Measurements from ENCODE around the gene MRTFB. TPM values are rescaled to one million over a fixed set of nuclear protein-coding genes. Genes with fewer than 3 reads are reported as not detected.

The MRTFB gene
- total RNA-seq, 1 donor from 2014 or later, result 83.1 TPM

DNA sequence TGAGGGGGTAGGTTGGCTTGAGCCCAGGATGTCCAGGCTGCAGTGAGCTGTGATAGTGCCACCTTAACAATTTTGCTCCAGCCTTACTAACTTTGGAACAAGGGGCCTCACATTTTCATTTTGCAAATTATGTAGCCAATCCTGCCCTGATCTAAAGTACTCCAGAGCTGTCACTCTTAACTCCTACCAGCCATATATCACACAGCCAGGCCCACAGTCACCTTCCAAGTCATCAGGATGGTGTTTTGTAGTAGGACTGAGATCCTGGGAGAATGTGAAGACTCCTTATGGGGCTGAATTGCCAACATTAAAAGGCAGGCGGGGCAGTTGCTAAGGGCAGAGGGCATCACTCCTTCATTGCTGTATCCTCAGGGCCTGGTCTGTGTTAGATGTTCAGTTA is 243.0 kb downstream of the MRTFB start:
- TF ChIP-seq, protein P1, sequence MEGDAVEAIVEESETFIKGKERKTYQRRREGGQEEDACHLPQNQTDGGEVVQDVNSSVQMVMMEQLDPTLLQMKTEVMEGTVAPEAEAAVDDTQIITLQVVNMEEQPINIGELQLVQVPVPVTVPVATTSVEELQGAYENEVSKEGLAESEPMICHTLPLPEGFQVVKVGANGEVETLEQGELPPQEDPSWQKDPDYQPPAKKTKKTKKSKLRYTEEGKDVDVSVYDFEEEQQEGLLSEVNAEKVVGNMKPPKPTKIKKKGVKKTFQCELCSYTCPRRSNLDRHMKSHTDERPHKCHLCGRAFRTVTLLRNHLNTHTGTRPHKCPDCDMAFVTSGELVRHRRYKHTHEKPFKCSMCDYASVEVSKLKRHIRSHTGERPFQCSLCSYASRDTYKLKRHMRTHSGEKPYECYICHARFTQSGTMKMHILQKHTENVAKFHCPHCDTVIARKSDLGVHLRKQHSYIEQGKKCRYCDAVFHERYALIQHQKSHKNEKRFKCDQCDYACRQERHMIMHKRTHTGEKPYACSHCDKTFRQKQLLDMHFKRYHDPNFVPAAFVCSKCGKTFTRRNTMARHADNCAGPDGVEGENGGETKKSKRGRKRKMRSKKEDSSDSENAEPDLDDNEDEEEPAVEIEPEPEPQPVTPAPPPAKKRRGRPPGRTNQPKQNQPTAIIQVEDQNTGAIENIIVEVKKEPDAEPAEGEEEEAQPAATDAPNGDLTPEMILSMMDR (IDR thresholded peaks at IDR 0.05; ENCODE audit: unreplicated experiment), result no peak
- Mint-ChIP-seq H3K36me3 (ENCODE audit: insufficient read depth) (peaks cover 2% of the 10 kb centered on the region), H3K4me1 (ENCODE audit: low read depth) (peaks cover 16% of the 10 kb centered on the region), H3K9me3 (ENCODE audit: low read depth) (no peaks in the 10 kb centered on the region), H3K4me3 (ENCODE audit: low read depth) (no peak overlapping the region), H3K27me3 (no peaks in the 10 kb centered on the region), H3K27ac (no peak overlapping the region)
- DNase-seq (ENCODE audit: low spot score, unreplicated experiment), result no peak

DNA sequence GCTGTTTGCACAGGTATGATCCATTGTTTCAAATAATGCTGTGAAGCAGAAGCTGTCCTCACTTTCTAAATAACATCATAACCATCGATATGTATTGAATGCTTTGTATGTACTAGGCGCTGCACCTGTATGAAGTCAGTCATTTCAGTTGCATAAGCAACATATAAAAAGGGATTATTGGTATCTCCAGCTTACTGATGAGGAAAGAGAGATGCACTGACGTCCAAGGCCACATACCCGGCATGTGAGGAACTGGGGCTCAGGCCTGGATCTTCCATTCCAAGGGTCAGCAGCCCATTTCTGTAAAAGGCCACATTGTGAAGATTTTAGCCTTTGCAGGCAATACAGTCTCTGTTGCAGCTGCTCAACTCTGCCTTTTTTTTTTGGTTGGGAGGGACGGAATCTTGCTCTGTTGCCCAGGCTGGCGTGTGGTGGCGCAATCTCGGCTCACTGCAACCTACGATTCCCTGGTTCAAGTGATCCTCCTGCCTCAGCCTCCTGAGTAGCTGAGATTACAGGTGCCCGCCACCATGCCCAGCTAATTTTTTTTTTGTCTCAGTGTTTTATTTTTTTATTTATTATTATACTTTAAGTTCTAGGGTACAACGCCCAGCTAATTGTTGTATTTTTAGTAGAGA is 244.7 kb downstream of the MRTFB start:
- H3K27me3 Mint-ChIP-seq, result no peaks in the 10 kb centered on the region
- peaks cover 4% of the 10 kb centered on the region for H3K36me3 Mint-ChIP-seq (ENCODE audit: insufficient read depth)
- H3K27ac Mint-ChIP-seq, result no peak overlapping the region
- H3K9me3 Mint-ChIP-seq (ENCODE audit: low read depth), result no peaks in the 10 kb centered on the region
- peaks cover 3% of the 10 kb centered on the region for H3K4me1 Mint-ChIP-seq (ENCODE audit: low read depth)
- no peak overlapping the region for H3K4me3 Mint-ChIP-seq (ENCODE audit: low read depth)
- DNase-seq (ENCODE audit: low spot score, unreplicated experiment), result no peak
- TF ChIP-seq, protein P1 (IDR thresholded peaks at IDR 0.05; ENCODE audit: unreplicated experiment), result no peak

Small RNAs within 50 kb of the gene (microRNA-seq; reads per million reads assigned to microRNA genes)
- gene MIR193B (ENCODE audit: borderline number of aligned reads, unreplicated experiment) (103 reads per million, percentile 55 among the genes with 10 or more reads in this experiment), gene MIR365A (ENCODE audit: borderline number of aligned reads, unreplicated experiment) (5.4 reads per million)

Other genes starting within 250 kb of the MRTFB start
- 13.6 and 19.3 TPM in 2 replicates for gene ERCC4, start 151.2 kb upstream of the MRTFB start, total RNA-seq